ENCODE results near the gene PARP11. TPM values are rescaled to one million over a fixed set of nuclear protein-coding genes. Genes with fewer than 3 reads are reported as not detected.
A peak's percentile ranks its signal among the peaks of the same experiment; 100 is the strongest.

Gene PARP11, protein sequence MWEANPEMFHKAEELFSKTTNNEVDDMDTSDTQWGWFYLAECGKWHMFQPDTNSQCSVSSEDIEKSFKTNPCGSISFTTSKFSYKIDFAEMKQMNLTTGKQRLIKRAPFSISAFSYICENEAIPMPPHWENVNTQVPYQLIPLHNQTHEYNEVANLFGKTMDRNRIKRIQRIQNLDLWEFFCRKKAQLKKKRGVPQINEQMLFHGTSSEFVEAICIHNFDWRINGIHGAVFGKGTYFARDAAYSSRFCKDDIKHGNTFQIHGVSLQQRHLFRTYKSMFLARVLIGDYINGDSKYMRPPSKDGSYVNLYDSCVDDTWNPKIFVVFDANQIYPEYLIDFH
- total RNA-seq (10 to 100 TPM; 12.4 to 14.8 TPM), polyA plus RNA-seq (9.3 TPM)

GRCh38 chr12:3872800-3873636, at the start of gene PARP11:
PARP11 (minus strand) TSS chr12:3873399; CDS start chr12:3873229, 170 bp downstream.
- Mint-ChIP-seq H3K36me3 (peaks cover 0 to 9% (median 3%) of the 10 kb centered on the region in 3 donors), H3K27ac (peak within 1 kb of the TSS; percentile 93 to 100 (median 98)), H3K27me3 (peaks cover 0 to 9% of the 10 kb centered on the region in 2 donors), H3K9me3 (no peaks in the 10 kb centered on the region), H3K4me1 (peaks cover 51 to 54% (median 52%) of the 10 kb centered on the region in 3 donors), H3K4me3 (peak within 1 kb of the TSS; percentile 90 to 99 (median 97))
- Histone ChIP-seq H3K27me3 (ENCODE audit: insufficient read depth, low read length, poor library complexity, severe bottlenecking) (no peaks in the 10 kb centered on the region), H3K27ac (ENCODE audit: low read depth, low read length) (peak within 1 kb of the TSS; percentile 88), H3K9me3 (ENCODE audit: low read length) (no peaks in the 10 kb centered on the region), H3K36me3 (ENCODE audit: insufficient read depth, low read length) (no peaks in the 10 kb centered on the region), H3K4me1 (ENCODE audit: insufficient read depth, low read length) (peaks cover 46% of the 10 kb centered on the region), H3K4me3 (ENCODE audit: low read length) (peak within 1 kb of the TSS; percentile 94)
- POLR2A ChIA-PET, result interaction anchor here (0.7 to 1.6 kb wide), 6 partner anchors 10 to 404 kb away, joined by 3 to 7 read pairs (median 3); partner anchors contain the start of gene CCND2
- CTCF ChIA-PET, result interaction anchor here (0.9 to 1.0 kb wide), 2 partner anchors 404 to 655 kb away, joined by 3 to 6 read pairs; no protein-coding TSS in a partner anchor
- DNase-seq, result peak; percentile 96 to 98 (median 98)

GRCh38 chr12:3922033-3922432, 48.8 kb upstream of the PARP11 start:
- no peaks in the 10 kb centered on the region for H3K36me3 ChIP-seq (ENCODE audit: insufficient read depth, low read length)
- peaks cover 11% of the 10 kb centered on the region for H3K4me1 ChIP-seq (ENCODE audit: insufficient read depth, low read length)
- Mint-ChIP-seq H3K27ac (peak overlapping the region in 1 of 8 donors; percentile 24), H3K4me1 (peaks cover 5 to 9% (median 7%) of the 10 kb centered on the region in 3 donors), H3K36me3 (no peaks in the 10 kb centered on the region), H3K9me3 (no peaks in the 10 kb centered on the region), H3K4me3 (no peak overlapping the region), H3K27me3 (peaks cover 2 to 16% of the 10 kb centered on the region in 2 donors)
- CTCF ChIA-PET, result no interaction called here
- no peak overlapping the region for H3K4me3 ChIP-seq (ENCODE audit: low read length)
- no peak overlapping the region for H3K27ac ChIP-seq (ENCODE audit: low read depth, low read length)
- DNase-seq, result no peak
- H3K9me3 ChIP-seq (ENCODE audit: low read length), result no peaks in the 10 kb centered on the region
- no peaks in the 10 kb centered on the region for H3K27me3 ChIP-seq (ENCODE audit: insufficient read depth, low read length, poor library complexity, severe bottlenecking)
- POLR2A ChIA-PET, result no interaction called here

- CTCF ChIA-PET, result no interaction called here
Observed at GRCh38 chr12:3921526-3921925, 48.3 kb upstream of the PARP11 start.

DNA sequence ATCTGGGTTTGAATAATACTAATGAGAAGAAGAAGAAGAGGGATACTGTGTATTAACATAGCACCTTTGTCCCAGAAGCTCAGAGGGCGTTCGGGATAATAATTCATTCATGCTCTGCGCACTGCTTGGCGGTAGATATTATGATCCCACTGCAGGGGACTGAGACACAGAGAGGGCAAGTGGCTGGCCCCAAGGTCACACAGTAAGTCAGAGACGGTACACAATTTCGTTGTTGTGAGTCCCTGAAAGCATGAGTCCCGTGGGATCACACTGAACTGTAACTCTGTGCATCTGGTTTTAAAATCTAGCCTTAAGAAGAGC, 47.9 kb upstream of the PARP11 start:
- H3K9me3 Mint-ChIP-seq, result no peaks in the 10 kb centered on the region
- POLR2A ChIA-PET, result no interaction called here

More at GRCh38 chr12:3921526-3921925, 48.3 kb upstream of the PARP11 start:
- POLR2A ChIA-PET, result no interaction called here
- DNase-seq, result no peak
- Mint-ChIP-seq H3K4me3 (no peak overlapping the region), H3K27ac (no peak overlapping the region), H3K36me3 (no peaks in the 10 kb centered on the region), H3K4me1 (peaks cover 5 to 9% (median 7%) of the 10 kb centered on the region in 3 donors), H3K27me3 (peaks cover 2 to 16% of the 10 kb centered on the region in 2 donors), H3K9me3 (no peaks in the 10 kb centered on the region)
- Histone ChIP-seq H3K9me3 (ENCODE audit: low read length) (no peaks in the 10 kb centered on the region), H3K27me3 (ENCODE audit: insufficient read depth, low read length, poor library complexity, severe bottlenecking) (no peaks in the 10 kb centered on the region), H3K27ac (ENCODE audit: low read depth, low read length) (no peak overlapping the region), H3K4me1 (ENCODE audit: insufficient read depth, low read length) (peaks cover 11% of the 10 kb centered on the region), H3K36me3 (ENCODE audit: insufficient read depth, low read length) (no peaks in the 10 kb centered on the region), H3K4me3 (ENCODE audit: low read length) (no peak overlapping the region)

GRCh38 chr12:3920351-3921150, 47.4 kb upstream of the PARP11 start:
- CTCF ChIA-PET, result interaction anchor here (1.2 kb wide), 1 partner anchor 34 kb away, joined by 5 read pairs; no protein-coding TSS in a partner anchor
- Mint-ChIP-seq H3K27ac (no peak overlapping the region), H3K36me3 (no peaks in the 10 kb centered on the region), H3K27me3 (peaks cover 2 to 8% of the 10 kb centered on the region in 2 donors), H3K9me3 (no peaks in the 10 kb centered on the region), H3K4me1 (peaks cover 5 to 9% (median 7%) of the 10 kb centered on the region in 3 donors), H3K4me3 (no peak overlapping the region)
- POLR2A ChIA-PET, result no interaction called here
- H3K4me3 ChIP-seq (ENCODE audit: low read length), result no peak overlapping the region
- no peaks in the 10 kb centered on the region for H3K9me3 ChIP-seq (ENCODE audit: low read length)
- no peaks in the 10 kb centered on the region for H3K27me3 ChIP-seq (ENCODE audit: insufficient read depth, low read length, poor library complexity, severe bottlenecking)
- no peak for DNase-seq
- no peak overlapping the region for H3K27ac ChIP-seq (ENCODE audit: low read depth, low read length)
- no peaks in the 10 kb centered on the region for H3K36me3 ChIP-seq (ENCODE audit: insufficient read depth, low read length)
- H3K4me1 ChIP-seq (ENCODE audit: insufficient read depth, low read length), result peaks cover 11% of the 10 kb centered on the region

More for the DNA sequence above, 47.9 kb upstream of the PARP11 start:
- Histone ChIP-seq H3K4me1 (ENCODE audit: insufficient read depth, low read length) (peaks cover 11% of the 10 kb centered on the region), H3K36me3 (ENCODE audit: insufficient read depth, low read length) (no peaks in the 10 kb centered on the region), H3K9me3 (ENCODE audit: low read length) (no peaks in the 10 kb centered on the region), H3K27me3 (ENCODE audit: insufficient read depth, low read length, poor library complexity, severe bottlenecking) (no peaks in the 10 kb centered on the region), H3K27ac (ENCODE audit: low read depth, low read length) (no peak overlapping the region), H3K4me3 (ENCODE audit: low read length) (no peak overlapping the region)
- DNase-seq, result no peak
- Mint-ChIP-seq H3K4me1 (peaks cover 5 to 9% (median 7%) of the 10 kb centered on the region in 3 donors), H3K27me3 (peaks cover 2 to 12% of the 10 kb centered on the region in 2 donors), H3K36me3 (no peaks in the 10 kb centered on the region), H3K4me3 (no peak overlapping the region), H3K27ac (no peak overlapping the region)
- CTCF ChIA-PET, result no interaction called here

GRCh38 chr12:3913278-3913677, 40.1 kb upstream of the PARP11 start:
- no peak for DNase-seq
- peaks cover 0 to 12% (median 4%) of the 10 kb centered on the region in 5 donors for H3K9me3 Mint-ChIP-seq
- peaks cover 8 to 17% (median 17%) of the 10 kb centered on the region in 3 donors for H3K36me3 Mint-ChIP-seq
- Histone ChIP-seq H3K9me3 (ENCODE audit: low read length) (no peaks in the 10 kb centered on the region), H3K36me3 (ENCODE audit: insufficient read depth, low read length) (no peaks in the 10 kb centered on the region), H3K4me3 (ENCODE audit: low read length) (no peak overlapping the region), H3K27ac (ENCODE audit: low read depth, low read length) (no peak overlapping the region), H3K27me3 (ENCODE audit: insufficient read depth, low read length, poor library complexity, severe bottlenecking) (no peaks in the 10 kb centered on the region), H3K4me1 (ENCODE audit: insufficient read depth, low read length) (peaks cover 1% of the 10 kb centered on the region)
- CTCF ChIA-PET, result no interaction called here
- H3K27me3 Mint-ChIP-seq, result peaks cover 1 to 5% of the 10 kb centered on the region in 2 donors
- POLR2A ChIA-PET, result no interaction called here
- H3K4me3 Mint-ChIP-seq, result peak overlapping the region in 1 of 7 donors; percentile 27
- peaks cover 9 to 13% (median 13%) of the 10 kb centered on the region in 3 donors for H3K4me1 Mint-ChIP-seq
- H3K27ac Mint-ChIP-seq, result peak overlapping the region in 5 of 8 donors; percentile 3 to 81 (median 37)

DNA sequence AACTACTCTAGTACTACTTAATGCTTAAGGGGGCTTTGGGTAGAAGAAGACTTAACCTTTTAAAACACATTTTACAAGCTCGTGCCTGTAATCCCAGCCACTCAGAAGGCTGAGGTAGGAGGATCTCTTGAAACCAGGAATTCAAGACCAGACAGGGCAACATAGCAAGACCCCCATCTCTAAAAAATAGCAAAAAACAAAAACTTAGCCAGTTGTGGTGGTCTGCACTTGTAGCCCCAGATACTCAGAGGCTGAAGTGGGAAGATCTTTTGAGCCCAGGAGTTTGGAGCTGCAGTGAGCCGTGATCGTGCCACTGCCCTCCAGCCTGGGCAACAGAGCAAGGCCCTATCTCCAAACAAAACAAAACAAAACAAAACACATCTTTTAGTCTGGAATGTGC, 39.7 kb upstream of the PARP11 start:
- peak overlapping the region in 3 of 8 donors; percentile 37 to 81 (median 76) for H3K27ac Mint-ChIP-seq
- Histone ChIP-seq H3K27ac (ENCODE audit: low read depth, low read length) (no peak overlapping the region), H3K36me3 (ENCODE audit: insufficient read depth, low read length) (no peaks in the 10 kb centered on the region), H3K27me3 (ENCODE audit: insufficient read depth, low read length, poor library complexity, severe bottlenecking) (no peaks in the 10 kb centered on the region), H3K4me1 (ENCODE audit: insufficient read depth, low read length) (peaks cover 6% of the 10 kb centered on the region), H3K9me3 (ENCODE audit: low read length) (no peaks in the 10 kb centered on the region), H3K4me3 (ENCODE audit: low read length) (no peak overlapping the region)
- peaks cover 8 to 19% (median 17%) of the 10 kb centered on the region in 3 donors for H3K36me3 Mint-ChIP-seq
- peaks cover 12 to 18% (median 18%) of the 10 kb centered on the region in 3 donors for H3K4me1 Mint-ChIP-seq
- H3K27me3 Mint-ChIP-seq, result peaks cover 1 to 7% of the 10 kb centered on the region in 2 donors
- peaks cover 0 to 12% (median 4%) of the 10 kb centered on the region in 5 donors for H3K9me3 Mint-ChIP-seq
- ChIA-PET POLR2A (no interaction called here), CTCF (interaction anchor here (1.1 kb wide), 1 partner anchor 27 kb away, joined by 4 read pairs; no protein-coding TSS in a partner anchor)
- H3K4me3 Mint-ChIP-seq, result no peak overlapping the region
- DNase-seq, result no peak

All from CD8-positive, alpha-beta memory T cell (primary cell).